Nephron (organoid): ENCODE measurements around the gene LMO7.

Experiments used
- H3K27ac Mint-ChIP-seq, 3 experiments: 2 replicates each; pipeline ENCODE4 v1.8.0; 2020; ENCODE audit warnings: mixed read lengths in 3 of 3, mild to moderate bottlenecking in 2 of 3, moderate library complexity in 1 of 3
- H3K27me3 Mint-ChIP-seq: 2 replicates; pipeline ENCODE4 v1.8.0; 2021; ENCODE audit warnings: low read depth, mild to moderate bottlenecking, moderate library complexity, mixed read lengths
- H3K36me3 Mint-ChIP-seq: 2 replicates; pipeline ENCODE4 v1.8.0; 2020; ENCODE audit warnings: low read depth, mixed read lengths
- H3K4me1 Mint-ChIP-seq: 2 replicates; pipeline ENCODE4 v1.8.0; 2020; ENCODE audit warnings: mixed read lengths
- H3K4me3 Mint-ChIP-seq, 3 experiments: 2 replicates each; pipeline ENCODE4 v1.8.0; 2020; ENCODE audit warnings: mild to moderate bottlenecking in 3 of 3, mixed read lengths in 3 of 3, moderate library complexity in 2 of 3
- H3K9me3 Mint-ChIP-seq: 2 replicates; pipeline ENCODE4 v1.8.0; 2020; ENCODE audit warnings: mixed read lengths
- CTCF ChIP-seq, 3 experiments: fragments of 200-600 bp; sonication (generic); IDR thresholded peaks; one replicate each; pipeline ENCODE4 v1.5.0; 2021; ENCODE audit warnings: antibody characterized with exemption in 3 of 3; ENCODE audit not compliant: unreplicated experiment in 3 of 3

LMO7 gene

GRCh38 chr13:75811361-75811760 lies 175.2 kb downstream of the LMO7 start:
- H3K36me3 Mint-ChIP-seq: peaks cover 7% of the 10 kb centered on the region
- H3K27ac Mint-ChIP-seq: peak overlapping the region in 1 of 3 experiments; percentile 60
- H3K4me1 Mint-ChIP-seq: peaks cover 38% of the 10 kb centered on the region
- no peak overlapping the region for H3K4me3 Mint-ChIP-seq
- H3K27me3 Mint-ChIP-seq: no peaks in the 10 kb centered on the region
- TF ChIP-seq CTCF (IDR thresholded peaks at IDR 0.05; ENCODE audit: unreplicated experiment in 3 of 3): no peak
- no peaks in the 10 kb centered on the region for H3K9me3 Mint-ChIP-seq

GRCh38 chr13:75811841-75812240 lies 175.7 kb downstream of the LMO7 start:
- Mint-ChIP-seq H3K9me3 (no peaks in the 10 kb centered on the region), H3K36me3 (peaks cover 7% of the 10 kb centered on the region), H3K4me3 (no peak overlapping the region), H3K27me3 (no peaks in the 10 kb centered on the region), H3K4me1 (peaks cover 36% of the 10 kb centered on the region), H3K27ac (peak overlapping the region in 1 of 3 experiments; percentile 60)
- TF ChIP-seq CTCF (IDR thresholded peaks at IDR 0.05; ENCODE audit: unreplicated experiment in 3 of 3): no peak

GRCh38 chr13:75812751-75813181 lies 176.6 kb downstream of the LMO7 start:
- Mint-ChIP-seq H3K36me3 (peaks cover 2% of the 10 kb centered on the region), H3K4me1 (peaks cover 36% of the 10 kb centered on the region), H3K4me3 (no peak overlapping the region), H3K27ac (peak overlapping the region; percentile 25 to 76 (median 52)), H3K9me3 (no peaks in the 10 kb centered on the region), H3K27me3 (no peaks in the 10 kb centered on the region)
- TF ChIP-seq CTCF (IDR thresholded peaks at IDR 0.05; ENCODE audit: unreplicated experiment in 3 of 3): no peak

- Mint-ChIP-seq H3K9me3 (no peaks in the 10 kb centered on the region), H3K36me3 (no peaks in the 10 kb centered on the region), H3K4me3 (no peak overlapping the region), H3K27ac (no peak overlapping the region), H3K4me1 (peaks cover 36% of the 10 kb centered on the region), H3K27me3 (no peaks in the 10 kb centered on the region)
- TF ChIP-seq CTCF (IDR thresholded peaks at IDR 0.05; ENCODE audit: unreplicated experiment in 3 of 3): no peak
Measured at GRCh38 chr13:75813323-75813722, 177.2 kb downstream of the LMO7 start.

GRCh38 chr13:75818179-75818967 lies 182.2 kb downstream of the LMO7 start:
- no peak for TF ChIP-seq CTCF (IDR thresholded peaks at IDR 0.05; ENCODE audit: unreplicated experiment in 3 of 3)
- H3K27ac Mint-ChIP-seq: no peak overlapping the region
- no peak overlapping the region for H3K4me3 Mint-ChIP-seq
- H3K36me3 Mint-ChIP-seq: peaks cover 6% of the 10 kb centered on the region
- peaks cover 5% of the 10 kb centered on the region for H3K4me1 Mint-ChIP-seq
- H3K27me3 Mint-ChIP-seq: no peaks in the 10 kb centered on the region
- H3K9me3 Mint-ChIP-seq: no peaks in the 10 kb centered on the region

- Mint-ChIP-seq H3K4me1 (no peaks in the 10 kb centered on the region), H3K27ac (no peak overlapping the region), H3K27me3 (no peaks in the 10 kb centered on the region), H3K9me3 (no peaks in the 10 kb centered on the region), H3K4me3 (no peak overlapping the region), H3K36me3 (peaks cover 6% of the 10 kb centered on the region)
- TF ChIP-seq CTCF (IDR thresholded peaks at IDR 0.05; ENCODE audit: unreplicated experiment in 3 of 3): no peak
Measured at GRCh38 chr13:75818968-75819225, 182.8 kb downstream of the LMO7 start.
